Prostate gland (tissue), 2 donors: Measurements from ENCODE around the gene ADAP1.

ENCODE experiments used
- CTCF ChIP-seq, 4 experiments: fragments of 200-600 bp in 2 of 4; fragments of 450-650 bp in 2 of 4; sonication (generic) in 2 of 4; IDR thresholded peaks; 1 replicate in 3 of 4; 2 replicates in 1 of 4; pipeline ENCODE4 v1.5.1; 2016 to 2019; ENCODE audit warnings: antibody characterized with exemption in 4 of 4, mild to moderate bottlenecking in 2 of 4, moderate library complexity in 2 of 4
- POLR2A ChIP-seq: fragments of 450-650 bp; IDR thresholded peaks from one replicate; pipeline ENCODE4 v1.6.1; 2016; ENCODE audit warnings: antibody characterized with exemption, mild to moderate bottlenecking

DNA sequence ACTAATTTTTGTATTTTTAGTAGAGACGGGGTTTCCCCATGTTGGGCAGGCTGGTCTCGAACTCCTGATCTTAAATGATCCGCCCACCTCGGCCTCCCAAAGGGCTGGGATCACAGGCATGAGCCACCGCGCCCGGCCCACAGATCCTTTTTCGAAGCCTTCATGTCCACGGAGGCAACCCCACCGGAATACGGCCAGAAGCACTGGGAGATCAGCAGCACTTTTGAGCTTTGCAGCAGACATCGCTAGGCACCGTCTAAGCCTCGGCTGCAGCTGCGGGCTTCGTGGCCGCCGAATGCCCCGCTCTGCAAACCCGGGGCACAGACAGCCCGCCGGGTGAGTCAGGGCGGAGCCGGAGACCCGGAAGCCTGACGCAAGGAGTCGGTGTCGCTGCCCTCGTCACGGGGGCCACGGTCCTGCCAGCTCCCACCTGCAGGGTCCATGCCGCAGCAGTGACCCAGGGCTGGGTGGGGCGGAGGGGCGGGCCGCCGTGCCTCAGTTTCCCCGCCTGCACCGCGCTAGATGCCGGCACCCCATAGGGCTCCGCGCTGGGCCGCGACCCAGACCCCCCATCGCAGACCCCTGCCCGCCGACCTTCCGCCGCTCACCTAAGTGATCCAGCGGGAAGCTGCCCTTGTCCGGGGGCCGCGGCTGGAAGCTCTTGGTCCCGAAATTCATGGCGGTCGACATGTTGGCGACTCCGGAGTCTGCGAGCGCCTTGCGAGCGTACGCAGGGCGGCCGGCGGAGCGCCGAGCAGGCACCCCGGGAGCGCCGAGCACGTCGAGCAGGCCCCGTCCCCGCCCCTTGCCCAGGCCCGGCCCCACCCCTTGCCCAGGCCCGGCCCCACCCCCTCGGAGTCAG is 20.6 kb upstream of the ADAP1 start, which contains the start of gene COX19:
- TF ChIP-seq CTCF (IDR thresholded peaks at IDR 0.05), result peak in 1 of 4 experiments; percentile 15
- peak; percentile 64 for TF ChIP-seq POLR2A
